AG10803 (cell line): ENCODE data around the gene ZSCAN4.

Experiments used
- DNase-seq: peaks from one replicate; pipeline ENCODE4 v3.0.0; 2010; ENCODE audit warnings: low read depth
- H3K4me3 ChIP-seq: 2 replicates; pipeline ENCODE4 v1.5.1; 2011; ENCODE audit warnings: mild to moderate bottlenecking, low read length, control low read depth
- TF ChIP-seq, protein P1 (sequence below): conservative IDR thresholded peaks from 2 replicates; pipeline ENCODE4 v1.5.1; 2011; ENCODE audit warnings: mild to moderate bottlenecking, low read length, control low read depth, inconsistent platforms

The ZSCAN4 gene

GRCh38 chr19:57668635-57669034 is at the start of gene ZSCAN4:
Gene ZSCAN4, plus strand, starts transcription at chr19:57668935. Its CDS starts 7,211 bp downstream, at chr19:57676146.
- H3K4me3 ChIP-seq = no peak within 1 kb of the TSS
- TF ChIP-seq, protein P1, sequence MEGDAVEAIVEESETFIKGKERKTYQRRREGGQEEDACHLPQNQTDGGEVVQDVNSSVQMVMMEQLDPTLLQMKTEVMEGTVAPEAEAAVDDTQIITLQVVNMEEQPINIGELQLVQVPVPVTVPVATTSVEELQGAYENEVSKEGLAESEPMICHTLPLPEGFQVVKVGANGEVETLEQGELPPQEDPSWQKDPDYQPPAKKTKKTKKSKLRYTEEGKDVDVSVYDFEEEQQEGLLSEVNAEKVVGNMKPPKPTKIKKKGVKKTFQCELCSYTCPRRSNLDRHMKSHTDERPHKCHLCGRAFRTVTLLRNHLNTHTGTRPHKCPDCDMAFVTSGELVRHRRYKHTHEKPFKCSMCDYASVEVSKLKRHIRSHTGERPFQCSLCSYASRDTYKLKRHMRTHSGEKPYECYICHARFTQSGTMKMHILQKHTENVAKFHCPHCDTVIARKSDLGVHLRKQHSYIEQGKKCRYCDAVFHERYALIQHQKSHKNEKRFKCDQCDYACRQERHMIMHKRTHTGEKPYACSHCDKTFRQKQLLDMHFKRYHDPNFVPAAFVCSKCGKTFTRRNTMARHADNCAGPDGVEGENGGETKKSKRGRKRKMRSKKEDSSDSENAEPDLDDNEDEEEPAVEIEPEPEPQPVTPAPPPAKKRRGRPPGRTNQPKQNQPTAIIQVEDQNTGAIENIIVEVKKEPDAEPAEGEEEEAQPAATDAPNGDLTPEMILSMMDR = no peak

DNA sequence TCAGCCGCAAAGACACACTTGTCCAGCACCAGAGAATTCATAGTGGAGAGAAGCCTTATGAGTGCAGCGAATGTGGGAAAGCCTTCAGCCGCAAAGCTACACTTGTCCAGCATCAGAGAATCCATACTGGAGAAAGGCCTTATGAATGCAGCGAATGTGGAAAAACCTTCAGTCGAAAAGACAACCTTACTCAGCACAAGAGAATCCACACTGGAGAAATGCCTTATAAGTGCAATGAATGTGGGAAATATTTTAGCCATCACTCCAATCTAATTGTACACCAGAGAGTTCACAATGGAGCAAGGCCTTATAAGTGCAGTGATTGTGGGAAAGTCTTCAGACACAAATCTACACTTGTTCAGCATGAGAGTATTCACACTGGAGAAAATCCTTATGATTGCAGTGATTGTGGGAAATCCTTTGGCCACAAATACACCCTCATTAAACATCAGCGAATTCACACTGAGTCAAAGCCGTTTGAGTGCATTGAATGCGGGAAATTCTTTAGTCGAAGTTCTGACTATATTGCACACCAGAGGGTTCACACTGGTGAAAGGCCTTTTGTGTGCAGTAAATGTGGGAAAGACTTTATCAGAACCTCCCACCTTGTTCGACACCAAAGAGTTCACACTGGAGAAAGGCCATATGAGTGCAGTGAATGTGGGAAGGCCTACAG is 47.9 kb upstream of the ZSCAN4 start:
- TF ChIP-seq, protein P1 = no peak
- H3K4me3 ChIP-seq = no peak overlapping the region
- no peak for DNase-seq

More at GRCh38 chr19:57668635-57669034, at the start of gene ZSCAN4:
- no peak for DNase-seq

DNA sequence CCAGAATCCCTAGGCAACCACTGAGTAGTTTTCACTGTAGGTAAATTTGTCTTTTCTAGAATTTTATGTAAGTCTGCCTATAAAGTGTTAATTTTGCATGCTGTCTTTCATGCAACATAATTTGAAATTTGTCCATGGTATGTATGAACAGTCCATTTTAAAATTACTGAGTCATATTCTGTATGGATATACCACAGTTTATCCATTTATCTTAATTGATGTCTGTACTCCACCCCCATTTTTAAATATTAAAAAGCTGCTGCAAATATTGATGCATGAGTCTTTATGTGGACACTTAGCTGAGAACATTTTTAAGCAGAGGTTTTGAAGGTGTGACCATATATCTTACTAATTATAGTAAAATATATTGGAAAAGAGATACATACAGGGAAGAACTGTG is 45.6 kb upstream of the ZSCAN4 start:
- TF ChIP-seq, protein P1 = no peak
- DNase-seq = no peak
- no peak overlapping the region for H3K4me3 ChIP-seq

- DNase-seq = peak; percentile 91
- TF ChIP-seq, protein P1 = no peak
- peak within 1 kb of the TSS; percentile 84 for H3K4me3 ChIP-seq
Measured at GRCh38 chr19:57632987-57633831, 35.5 kb upstream of the ZSCAN4 start, which contains the start of gene ZNF211. Gene ZNF211, plus strand, starts transcription at chr19:57633168. Its CDS starts 179 bp downstream, at chr19:57633347.

GRCh38 chr19:57633832-57634131 is 35.0 kb upstream of the ZSCAN4 start:
- TF ChIP-seq, protein P1 = no peak
- DNase-seq = no peak
- peak overlapping the region; percentile 84 for H3K4me3 ChIP-seq

GRCh38 chr19:57637379-57637778 is 31.4 kb upstream of the ZSCAN4 start:
- DNase-seq = no peak
- TF ChIP-seq, protein P1 = no peak
- no peak overlapping the region for H3K4me3 ChIP-seq
